Ascending aorta (tissue), 2 donors: Measurements from ENCODE around the gene CDC73. TPM values are rescaled to one million over a fixed set of nuclear protein-coding genes. Genes with fewer than 3 reads are reported as not detected.

Source experiments
- DNase-seq, 2 donors: peaks; one replicate each; pipeline ENCODE4 v3.0.0-alpha.2; 2019; ENCODE audit warnings: low spot score in 2 of 2
- H3K27ac ChIP-seq, 2 donors: fragments of 200-600 bp; sonication (generic); one replicate each; pipeline ENCODE4 v1.5.1; 2016 to 2017; ENCODE audit warnings: mild to moderate bottlenecking in 1 of 2
- H3K27me3 ChIP-seq: fragments of 200-600 bp; sonication (generic); one replicate; pipeline ENCODE4 v1.5.1; 2017
- H3K36me3 ChIP-seq, 2 donors: fragments of 200-600 bp; sonication (generic); one replicate each; pipeline ENCODE4 v1.5.1; 2016
- H3K4me1 ChIP-seq, 2 donors: fragments of 200-600 bp; sonication (generic); one replicate each; pipeline ENCODE4 v1.5.1; 2016 to 2017; ENCODE audit warnings: mild to moderate bottlenecking in 1 of 2
- H3K4me3 ChIP-seq, 2 donors: fragments of 200-600 bp; sonication (generic); one replicate each; pipeline ENCODE4 v1.5.1; 2016 to 2017; ENCODE audit warnings: mild to moderate bottlenecking in 1 of 2
- H3K9me3 ChIP-seq, 2 donors: fragments of 200-600 bp; sonication (generic); one replicate each; pipeline ENCODE4 v1.5.1; 2016
- intact Hi-C: fragments of 100-400 bp; cut with DNase I; formaldehyde crosslinking; loops from one replicate; pipeline ENCODE4 v1.15.1; 2023
- total RNA-seq: library from RNA; depleted of rRNA; stranded (reverse); fragments of >200 nt; gene quantifications from one replicate; pipeline ENCODE4 v1.1.0, GENCODE V29; 2016
- TF ChIP-seq, protein P1 (sequence below), 3 experiments: fragments of 200-600 bp in 2 of 3; fragments of 450-650 bp in 1 of 3; sonication (generic) in 2 of 3; IDR thresholded peaks; one replicate each; pipeline ENCODE4 v1.5.1; 2016 to 2019; ENCODE audit warnings: antibody characterized with exemption in 3 of 3, mild to moderate bottlenecking in 1 of 3, moderate library complexity in 1 of 3

CDC73 gene
- total RNA-seq, 1 donor from 2014 or later, result 26.5 TPM

DNA sequence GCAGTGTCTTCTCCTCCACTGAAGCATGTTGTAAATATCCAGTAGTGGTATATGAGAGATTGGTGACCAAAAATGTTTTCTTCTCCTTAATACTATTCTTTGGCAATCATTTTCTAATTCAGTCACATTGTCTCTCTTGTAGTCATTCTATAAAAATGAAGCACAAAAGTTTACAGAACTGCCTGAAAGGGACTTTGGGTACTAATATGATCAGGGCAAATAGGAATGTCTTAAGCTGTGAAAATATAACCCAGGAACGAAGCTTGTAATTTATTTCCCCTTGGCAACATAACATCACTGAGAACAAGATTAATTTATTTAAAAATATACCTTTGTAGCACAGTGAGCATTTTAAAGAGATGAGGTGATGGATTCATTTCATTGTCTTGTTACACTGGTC is 59.7 kb downstream of the CDC73 start:
- Histone ChIP-seq H3K9me3 (no peaks in the 10 kb centered on the region), H3K36me3 (no peaks in the 10 kb centered on the region), H3K4me3 (no peak overlapping the region), H3K4me1 (peaks cover 0 to 20% of the 10 kb centered on the region in 2 donors), H3K27me3 (no peaks in the 10 kb centered on the region), H3K27ac (peak overlapping the region; percentile 50 to 54)
- intact Hi-C loops, result no loop called here
- TF ChIP-seq, protein P1, sequence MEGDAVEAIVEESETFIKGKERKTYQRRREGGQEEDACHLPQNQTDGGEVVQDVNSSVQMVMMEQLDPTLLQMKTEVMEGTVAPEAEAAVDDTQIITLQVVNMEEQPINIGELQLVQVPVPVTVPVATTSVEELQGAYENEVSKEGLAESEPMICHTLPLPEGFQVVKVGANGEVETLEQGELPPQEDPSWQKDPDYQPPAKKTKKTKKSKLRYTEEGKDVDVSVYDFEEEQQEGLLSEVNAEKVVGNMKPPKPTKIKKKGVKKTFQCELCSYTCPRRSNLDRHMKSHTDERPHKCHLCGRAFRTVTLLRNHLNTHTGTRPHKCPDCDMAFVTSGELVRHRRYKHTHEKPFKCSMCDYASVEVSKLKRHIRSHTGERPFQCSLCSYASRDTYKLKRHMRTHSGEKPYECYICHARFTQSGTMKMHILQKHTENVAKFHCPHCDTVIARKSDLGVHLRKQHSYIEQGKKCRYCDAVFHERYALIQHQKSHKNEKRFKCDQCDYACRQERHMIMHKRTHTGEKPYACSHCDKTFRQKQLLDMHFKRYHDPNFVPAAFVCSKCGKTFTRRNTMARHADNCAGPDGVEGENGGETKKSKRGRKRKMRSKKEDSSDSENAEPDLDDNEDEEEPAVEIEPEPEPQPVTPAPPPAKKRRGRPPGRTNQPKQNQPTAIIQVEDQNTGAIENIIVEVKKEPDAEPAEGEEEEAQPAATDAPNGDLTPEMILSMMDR (IDR thresholded peaks at IDR 0.05), result no peak
- DNase-seq, result no peak

DNA sequence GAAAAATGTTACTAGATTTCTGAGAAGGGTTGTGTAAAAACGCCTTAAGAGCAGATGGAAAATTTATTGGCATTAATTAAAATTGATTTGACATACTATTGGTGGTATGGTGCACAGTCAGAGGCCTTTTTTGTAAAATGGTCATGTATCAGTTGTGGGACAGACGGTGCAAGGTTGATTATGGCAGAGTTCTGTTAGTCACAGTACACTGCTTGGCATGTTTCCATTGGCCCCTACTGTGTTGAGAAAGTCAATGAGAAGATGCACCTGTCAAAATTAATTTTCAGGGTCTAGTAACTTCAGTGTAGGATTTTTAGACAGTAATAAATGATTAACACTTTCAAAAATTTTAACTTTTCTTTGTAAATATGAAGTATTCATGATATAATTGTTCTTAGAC is 60.2 kb downstream of the CDC73 start:
- intact Hi-C loops, result no loop called here
- peaks cover 0 to 20% of the 10 kb centered on the region in 2 donors for H3K4me1 ChIP-seq
- TF ChIP-seq, protein P1 (IDR thresholded peaks at IDR 0.05), result no peak
- H3K27ac ChIP-seq, result no peak overlapping the region
- no peaks in the 10 kb centered on the region for H3K36me3 ChIP-seq
- no peak overlapping the region for H3K4me3 ChIP-seq
- H3K27me3 ChIP-seq, result no peaks in the 10 kb centered on the region
- H3K9me3 ChIP-seq, result no peaks in the 10 kb centered on the region
- DNase-seq, result no peak

DNA sequence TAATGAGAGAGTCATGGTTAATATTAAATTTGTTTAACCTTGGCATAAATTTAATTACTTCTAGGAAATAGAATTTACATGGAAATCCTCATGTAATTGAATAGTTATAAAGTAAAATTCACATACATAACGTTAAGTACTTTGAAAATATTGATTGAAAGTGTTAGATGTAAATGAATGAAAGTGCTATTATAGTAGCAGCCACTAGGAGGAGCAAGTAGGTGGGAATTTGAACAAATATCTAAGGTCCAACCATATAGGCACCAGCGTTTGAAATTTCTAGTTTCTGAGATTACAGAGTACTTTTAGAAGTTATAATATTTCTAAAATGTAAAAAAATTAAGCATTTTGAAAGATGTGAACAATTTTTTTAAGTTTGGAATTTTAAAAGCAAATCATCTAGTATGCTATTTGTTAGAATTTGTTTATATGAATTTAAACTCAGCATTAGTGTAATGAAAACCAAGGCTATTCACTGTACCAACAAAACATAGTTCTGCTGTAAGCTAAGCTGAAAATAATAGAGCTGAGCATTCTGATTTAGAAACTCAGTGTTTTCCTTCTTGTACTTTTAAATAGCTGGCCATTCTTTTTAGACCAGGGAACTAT is 61.3 kb downstream of the CDC73 start:
- H3K4me1 ChIP-seq, result peaks cover 0 to 29% of the 10 kb centered on the region in 2 donors
- intact Hi-C loops, result no loop called here
- no peaks in the 10 kb centered on the region for H3K9me3 ChIP-seq
- TF ChIP-seq, protein P1 (IDR thresholded peaks at IDR 0.05), result peak; percentile 33 to 78 (median 70)
- H3K4me3 ChIP-seq, result peak overlapping the region in 1 of 2 donors; percentile 24
- H3K27me3 ChIP-seq, result no peaks in the 10 kb centered on the region
- H3K27ac ChIP-seq, result no peak overlapping the region
- DNase-seq, result no peak
- no peaks in the 10 kb centered on the region for H3K36me3 ChIP-seq

DNA sequence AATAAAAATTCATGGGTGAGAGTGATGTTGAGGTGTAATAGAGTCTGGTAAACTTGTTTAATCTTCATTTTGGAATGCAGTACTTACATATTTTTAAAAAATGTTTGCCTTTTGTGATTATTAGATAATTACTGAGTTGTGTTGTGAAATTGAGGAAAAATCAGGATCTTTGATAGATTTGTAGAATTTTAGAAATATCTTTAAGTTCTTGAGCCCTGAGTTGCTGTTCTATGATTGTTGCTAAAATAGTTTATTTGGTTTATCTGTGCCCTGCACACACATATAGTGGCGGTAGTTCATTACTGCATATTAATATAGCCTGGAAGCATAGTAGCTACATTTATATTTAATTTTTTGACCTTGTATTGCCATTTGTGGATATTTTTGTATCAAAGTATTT is 62.9 kb downstream of the CDC73 start:
- Histone ChIP-seq H3K9me3 (no peaks in the 10 kb centered on the region), H3K27me3 (no peaks in the 10 kb centered on the region), H3K4me1 (peaks cover 0 to 35% of the 10 kb centered on the region in 2 donors), H3K36me3 (no peaks in the 10 kb centered on the region), H3K4me3 (no peak overlapping the region), H3K27ac (no peak overlapping the region)
- DNase-seq, result no peak
- intact Hi-C loops, result no loop called here
- TF ChIP-seq, protein P1 (IDR thresholded peaks at IDR 0.05), result no peak

DNA sequence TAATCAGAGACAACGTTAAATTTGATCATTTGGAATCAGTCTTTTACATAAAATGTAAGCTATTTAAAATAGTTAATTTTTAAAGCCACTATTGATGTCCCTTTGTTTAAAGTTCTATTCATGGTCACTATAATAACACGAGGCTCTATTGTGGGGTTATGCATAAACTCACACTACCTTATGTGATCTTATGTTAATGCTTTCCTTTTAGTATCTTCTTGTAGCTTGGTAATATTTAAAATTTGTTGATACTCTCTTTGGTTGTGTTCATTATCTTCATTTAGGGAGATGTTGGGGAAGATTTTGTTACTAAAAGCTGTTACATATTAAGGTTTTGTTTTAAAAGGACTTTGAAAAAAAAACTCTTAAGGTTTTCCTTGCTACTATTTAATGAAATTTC is 63.4 kb downstream of the CDC73 start:
- Histone ChIP-seq H3K27ac (no peak overlapping the region), H3K27me3 (no peaks in the 10 kb centered on the region), H3K4me1 (peaks cover 0 to 35% of the 10 kb centered on the region in 2 donors), H3K9me3 (no peaks in the 10 kb centered on the region), H3K4me3 (peak overlapping the region in 1 of 2 donors; percentile 54), H3K36me3 (no peaks in the 10 kb centered on the region)
- intact Hi-C loops, result no loop called here
- TF ChIP-seq, protein P1 (IDR thresholded peaks at IDR 0.05), result no peak
- no peak for DNase-seq
